Smooth muscle cell (in vitro differentiated cells): ENCODE measurements around the gene SLC47A1. TPM values are rescaled to one million over a fixed set of nuclear protein-coding genes. Genes with fewer than 3 reads are reported as not detected.

Source experiments
- DNase-seq: peaks from one replicate; lab custom pipeline; 2025; ENCODE audit not compliant: unreplicated experiment; lab: John Stamatoyannopoulos, UW
- H2AFZ ChIP-seq: fragments of 200-600 bp; sonication (generic); 2 replicates; pipeline ENCODE4 v1.6.0; 2016; ENCODE audit warnings: antibody characterized with exemption, low read depth, mild to moderate bottlenecking
- H3F3A ChIP-seq: fragments of 200-600 bp; sonication (generic); 2 replicates; pipeline ENCODE4 v1.6.0; 2017; ENCODE audit warnings: antibody characterized with exemption, low read depth
- H3K27ac ChIP-seq: fragments of 200-600 bp; sonication (generic); 2 replicates; pipeline ENCODE4 v1.5.1; 2016; ENCODE audit warnings: low read depth, mild to moderate bottlenecking
- H3K27me3 ChIP-seq: fragments of 200-600 bp; sonication (generic); 2 replicates; pipeline ENCODE4 v1.6.1; 2016; ENCODE audit warnings: low read depth, mild to moderate bottlenecking
- H3K36me3 ChIP-seq: fragments of 200-600 bp; sonication (generic); 2 replicates; pipeline ENCODE4 v1.5.1; 2016; ENCODE audit warnings: low read depth
- H3K4me1 ChIP-seq: fragments of 200-600 bp; sonication (generic); 2 replicates; pipeline ENCODE4 v1.5.1; 2016; ENCODE audit warnings: low read depth
- H3K4me2 ChIP-seq: fragments of 200-600 bp; sonication (generic); 2 replicates; pipeline ENCODE4 v1.6.0; 2016; ENCODE audit warnings: mild to moderate bottlenecking
- H3K4me3 ChIP-seq: fragments of 200-600 bp; sonication (generic); 2 replicates; pipeline ENCODE4 v1.5.1; 2016; ENCODE audit warnings: mild to moderate bottlenecking
- H3K79me2 ChIP-seq: fragments of 200-600 bp; sonication (generic); 2 replicates; pipeline ENCODE4 v1.6.0; 2016; ENCODE audit warnings: low read depth, mild to moderate bottlenecking
- H3K9ac ChIP-seq: fragments of 200-600 bp; sonication (generic); 2 replicates; pipeline ENCODE4 v1.6.0; 2016; ENCODE audit warnings: low read depth
- H3K9me3 ChIP-seq: fragments of 200-600 bp; sonication (generic); replicated peaks from 2 replicates; pipeline ENCODE4 v1.5.1; 2016; ENCODE audit warnings: low read depth
- H4K20me1 ChIP-seq: fragments of 200-600 bp; sonication (generic); 2 replicates; pipeline ENCODE4 v1.6.0; 2016; ENCODE audit warnings: low read depth
- CTCF ChIP-seq: fragments of 200-600 bp; sonication (generic); IDR thresholded peaks from 2 replicates; pipeline ENCODE4 v1.5.1; 2017; ENCODE audit warnings: borderline replicate concordance, mild to moderate bottlenecking, antibody characterized with exemption; ENCODE audit not compliant: insufficient read depth, poor library complexity, severe bottlenecking
- whole genome bisulfite sequencing: methylation state at CpG from one replicate; pipeline ENCODE4 v1.1.7; 2016; ENCODE audit warnings: low lambda C conversion rate; 5-methylcytosine and 5-hydroxymethylcytosine counted together
- polyA plus RNA-seq: library from polyadenylated mRNA; unstranded; fragments of >200 nt; fragmentation: Nextera tagmentation; extraction: Ambion mirVana; gene quantifications from 2 replicates; pipeline ENCODE4 v1.2.1, GENCODE V29; 2016
- total RNA-seq: library from RNA; depleted of rRNA; stranded (reverse); fragments of >200 nt; gene quantifications from 2 replicates; pipeline ENCODE4 v1.2.3, GENCODE V29; 2014

The SLC47A1 gene
- total and polyA plus RNA-seq, 2 experiments from 2014 or later, result 2.5 TPM; not detected in 1

- TF ChIP-seq CTCF, result no peak
- no peaks in the 10 kb centered on the region for H3K4me1 ChIP-seq
Measured at GRCh38 chr17:19561697-19562318, 28.2 kb downstream of the SLC47A1 start.

GRCh38 chr17:19565817-19566575, 32.3 kb downstream of the SLC47A1 start:
- Histone ChIP-seq H2AFZ (no peak overlapping the region), H3K4me3 (no peak overlapping the region), H3K4me1 (no peaks in the 10 kb centered on the region), H3K27ac (no peak overlapping the region), H3K27me3 (no peaks in the 10 kb centered on the region), H3K4me2 (no peak overlapping the region), H3K9me3 (no peaks in the 10 kb centered on the region), H3F3A (no peaks in the 10 kb centered on the region), H3K9ac (no peak overlapping the region), H4K20me1 (no peaks in the 10 kb centered on the region), H3K36me3 (no peaks in the 10 kb centered on the region), H3K79me2 (no peaks in the 10 kb centered on the region)
- 95% methylated on average over 15 of the region's 15 CpGs for WGBS
- TF ChIP-seq CTCF, result no peak
- DNase-seq, result no peak

More at GRCh38 chr17:19561697-19562318, 28.2 kb downstream of the SLC47A1 start:
- H3K4me3 ChIP-seq, result no peak overlapping the region
- no peak overlapping the region for H3K4me2 ChIP-seq
- no peaks in the 10 kb centered on the region for H3F3A ChIP-seq
- no peak for DNase-seq
- H3K36me3 ChIP-seq, result no peaks in the 10 kb centered on the region
- H3K27ac ChIP-seq, result no peak overlapping the region
- H4K20me1 ChIP-seq, result no peaks in the 10 kb centered on the region
- no peak overlapping the region for H2AFZ ChIP-seq
- H3K27me3 ChIP-seq, result no peaks in the 10 kb centered on the region
- H3K9ac ChIP-seq, result no peak overlapping the region
- no peaks in the 10 kb centered on the region for H3K9me3 ChIP-seq
- H3K79me2 ChIP-seq, result no peaks in the 10 kb centered on the region
- WGBS, result 87% methylated on average over 9 of the region's 9 CpGs

- no peak overlapping the region for H2AFZ ChIP-seq
- DNase-seq, result no peak
- H3K79me2 ChIP-seq, result no peaks in the 10 kb centered on the region
- H4K20me1 ChIP-seq, result no peaks in the 10 kb centered on the region
- no peak overlapping the region for H3K27ac ChIP-seq
- H3K9ac ChIP-seq, result no peak overlapping the region
- H3K4me1 ChIP-seq, result no peaks in the 10 kb centered on the region
- no peaks in the 10 kb centered on the region for H3F3A ChIP-seq
- no peaks in the 10 kb centered on the region for H3K36me3 ChIP-seq
- TF ChIP-seq CTCF, result no peak
- no peaks in the 10 kb centered on the region for H3K9me3 ChIP-seq
- no peak overlapping the region for H3K4me3 ChIP-seq
- 90% methylated on average over 23 of the region's 23 CpGs for WGBS
- no peak overlapping the region for H3K4me2 ChIP-seq
- no peaks in the 10 kb centered on the region for H3K27me3 ChIP-seq
Measured at GRCh38 chr17:19567216-19568015, 33.8 kb downstream of the SLC47A1 start.
